Peyer's patch (tissue), 4 donors: ENCODE data around the gene KLHL6. TPM values are rescaled to one million over a fixed set of nuclear protein-coding genes. Genes with fewer than 3 reads are reported as not detected.

Experiments used
- DNase-seq, 3 donors: peaks; one replicate each; pipeline ENCODE4 v3.0.0-alpha.2; 2017 to 2019
- H3K27ac ChIP-seq, 4 donors: fragments of 200-600 bp; sonication (generic); one replicate each; pipeline ENCODE4 v1.5.1; 2016 to 2019
- H3K27me3 ChIP-seq, 2 donors: fragments of 200-600 bp; sonication (generic); one replicate each; pipeline ENCODE4 v1.5.1; 2019
- H3K36me3 ChIP-seq, 3 donors: fragments of 200-600 bp; sonication (generic); one replicate each; pipeline ENCODE4 v1.5.1; 2016 to 2019
- H3K4me1 ChIP-seq, 4 donors: fragments of 200-600 bp; sonication (generic); one replicate each; pipeline ENCODE4 v1.5.1; 2016 to 2019
- H3K4me3 ChIP-seq, 4 donors: fragments of 200-600 bp; sonication (generic); 1 replicate in 3 of 4; 2 replicates in 1 of 4; pipeline ENCODE4 v1.5.1; 2016 to 2019; ENCODE audit warnings: mild to moderate bottlenecking in 1 of 4
- H3K9me3 ChIP-seq, 4 donors: fragments of 200-600 bp; sonication (generic); one replicate each; pipeline ENCODE4 v1.5.1; 2016 to 2019; ENCODE audit warnings: mild to moderate bottlenecking in 1 of 4
- CTCF ChIP-seq, 6 experiments: fragments of 450-650 bp in 4 of 6; fragments of 200-600 bp in 2 of 6; sonication (generic) in 1 of 6; IDR thresholded peaks; one replicate each; pipeline ENCODE4 v1.5.1; 2017 to 2019; ENCODE audit warnings: antibody characterized with exemption in 6 of 6, mild to moderate bottlenecking in 3 of 6, moderate library complexity in 1 of 6
- POLR2A ChIP-seq, 2 donors: fragments of 450-650 bp; IDR thresholded peaks; one replicate each; pipeline ENCODE4 v1.5.1; 2017; ENCODE audit warnings: antibody characterized with exemption in 2 of 2, mild to moderate bottlenecking in 2 of 2, moderate library complexity in 2 of 2
- total RNA-seq, 4 donors: library from RNA; depleted of rRNA; stranded (reverse); fragments of >200 nt; gene quantifications; one replicate each; pipeline ENCODE4 v1.1.0, GENCODE V29; 2016

The KLHL6 gene
- total RNA-seq, 4 donors from 2014 or later = 1.6 to 53.6 (median 4.9) TPM

- Histone ChIP-seq H3K27ac (peak overlapping the region in 1 of 4 donors; percentile 5), H3K27me3 (no peaks in the 10 kb centered on the region), H3K9me3 (no peaks in the 10 kb centered on the region), H3K4me3 (no peak overlapping the region), H3K4me1 (no peaks in the 10 kb centered on the region), H3K36me3 (no peaks in the 10 kb centered on the region)
- no peak for TF ChIP-seq POLR2A (IDR thresholded peaks at IDR 0.05)
- no peak for TF ChIP-seq CTCF (IDR thresholded peaks at IDR 0.05)
- peak in 1 of 3 donors; percentile 45 for DNase-seq
These were observed 64.2 kb downstream of the KLHL6 start for GRCh38 chr3:183491109-183491922.

GRCh38 chr3:183490653-183491052 is 64.9 kb downstream of the KLHL6 start:
- Histone ChIP-seq H3K4me3 (no peak overlapping the region), H3K27ac (peak overlapping the region in 2 of 4 donors; percentile 13 to 36), H3K4me1 (no peaks in the 10 kb centered on the region), H3K9me3 (no peaks in the 10 kb centered on the region), H3K27me3 (no peaks in the 10 kb centered on the region), H3K36me3 (no peaks in the 10 kb centered on the region)
- peak in 1 of 3 donors; percentile 50 for DNase-seq
- no peak for TF ChIP-seq CTCF (IDR thresholded peaks at IDR 0.05)
- no peak for TF ChIP-seq POLR2A (IDR thresholded peaks at IDR 0.05)

GRCh38 chr3:183490211-183490601 is 65.3 kb downstream of the KLHL6 start:
- no peaks in the 10 kb centered on the region for H3K27me3 ChIP-seq
- H3K4me3 ChIP-seq = no peak overlapping the region
- H3K9me3 ChIP-seq = no peaks in the 10 kb centered on the region
- H3K4me1 ChIP-seq = no peaks in the 10 kb centered on the region
- peak in 1 of 3 donors; percentile 11 for DNase-seq
- peak in 2 of 6 experiments; percentile 15 to 22 for TF ChIP-seq CTCF (IDR thresholded peaks at IDR 0.05)
- TF ChIP-seq POLR2A (IDR thresholded peaks at IDR 0.05) = no peak
- peak overlapping the region in 2 of 4 donors; percentile 13 to 36 for H3K27ac ChIP-seq
- H3K36me3 ChIP-seq = no peaks in the 10 kb centered on the region

GRCh38 chr3:183489455-183490210 is 65.9 kb downstream of the KLHL6 start:
- Histone ChIP-seq H3K27me3 (no peaks in the 10 kb centered on the region), H3K4me3 (no peak overlapping the region), H3K27ac (peak overlapping the region in 1 of 4 donors; percentile 13), H3K9me3 (no peaks in the 10 kb centered on the region), H3K36me3 (no peaks in the 10 kb centered on the region), H3K4me1 (no peaks in the 10 kb centered on the region)
- no peak for DNase-seq
- TF ChIP-seq POLR2A (IDR thresholded peaks at IDR 0.05) = no peak
- TF ChIP-seq CTCF (IDR thresholded peaks at IDR 0.05) = no peak

GRCh38 chr3:183488343-183488742 is 67.2 kb downstream of the KLHL6 start:
- DNase-seq = no peak
- no peaks in the 10 kb centered on the region for H3K27me3 ChIP-seq
- H3K27ac ChIP-seq = no peak overlapping the region
- H3K36me3 ChIP-seq = no peaks in the 10 kb centered on the region
- no peaks in the 10 kb centered on the region for H3K9me3 ChIP-seq
- H3K4me3 ChIP-seq = no peak overlapping the region
- no peaks in the 10 kb centered on the region for H3K4me1 ChIP-seq
- no peak for TF ChIP-seq CTCF (IDR thresholded peaks at IDR 0.05)
- no peak for TF ChIP-seq POLR2A (IDR thresholded peaks at IDR 0.05)
